Dermis microvascular lymphatic vessel endothelial cell (primary cell): ENCODE measurements around the gene DNAAF5. TPM values are rescaled to one million over a fixed set of nuclear protein-coding genes. Genes with fewer than 3 reads are reported as not detected.
"Not testable (repeated sequence)": the region's sequence is repeated elsewhere in the genome, so short reads cannot be mapped to it uniquely, and the experiment has no call there.

Source experiments
- DNase-seq, 2 donors: peaks; one replicate each; pipeline versions ENCODE4 v3.0.0 to v3.0.0-alpha.2; 2010; ENCODE audit warnings: low read depth in 2 of 2
- total RNA-seq: library from RNA; depleted of rRNA; stranded (reverse); fragments of >200 nt; gene quantifications from 2 replicates; pipeline ENCODE4 v1.2.1, GENCODE V29; 2014

Gene DNAAF5
- total RNA-seq, 1 donor from 2014 or later: 14.4 TPM

DNA sequence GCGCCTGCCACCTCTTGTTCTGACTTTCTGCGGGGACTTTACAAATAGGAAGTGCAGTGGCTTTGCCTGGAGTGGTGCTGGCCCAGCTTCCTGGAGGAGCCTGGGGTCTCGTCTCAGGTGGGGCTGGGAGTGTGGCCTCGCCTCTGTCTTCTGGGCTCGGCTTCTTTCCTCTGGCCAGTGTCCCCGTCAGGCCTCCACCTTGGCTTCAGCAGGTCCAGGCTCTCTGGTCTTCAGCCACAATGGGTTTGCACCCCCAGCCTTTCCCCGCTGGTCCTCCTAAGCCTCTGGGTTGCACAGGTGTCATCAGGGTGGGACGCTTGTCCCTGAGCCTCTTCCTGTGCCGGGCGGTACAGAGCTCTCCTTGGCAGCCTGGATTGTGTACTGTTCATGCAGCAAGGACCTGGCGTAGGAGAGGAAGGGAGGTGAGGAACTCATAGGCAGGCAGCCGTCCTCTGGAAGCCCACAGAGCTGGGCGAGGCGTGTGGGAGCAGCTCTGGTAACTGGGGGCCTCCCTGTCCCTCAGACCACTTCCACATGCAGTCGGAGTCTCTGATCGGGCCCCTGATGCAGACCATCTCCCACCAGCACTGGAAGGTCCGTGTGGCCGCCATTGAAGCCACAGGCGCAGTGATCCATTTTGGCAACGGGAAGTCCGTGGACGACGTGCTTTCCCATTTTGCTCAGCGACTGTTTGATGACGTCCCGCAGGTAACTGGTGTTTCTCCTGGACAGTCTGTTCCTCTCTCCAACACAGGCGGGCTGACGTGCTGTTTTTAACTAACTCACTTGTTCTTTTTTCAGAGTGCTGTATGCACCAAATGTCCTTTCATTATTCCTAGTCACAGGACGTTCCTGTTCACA is 2.9 kb downstream of the DNAAF5 start:
- no peak for DNase-seq

- peak in 1 of 2 donors; percentile 30 for DNase-seq
Measured at GRCh38 chr7:730501-731439, 4.3 kb downstream of the DNAAF5 start.

DNA sequence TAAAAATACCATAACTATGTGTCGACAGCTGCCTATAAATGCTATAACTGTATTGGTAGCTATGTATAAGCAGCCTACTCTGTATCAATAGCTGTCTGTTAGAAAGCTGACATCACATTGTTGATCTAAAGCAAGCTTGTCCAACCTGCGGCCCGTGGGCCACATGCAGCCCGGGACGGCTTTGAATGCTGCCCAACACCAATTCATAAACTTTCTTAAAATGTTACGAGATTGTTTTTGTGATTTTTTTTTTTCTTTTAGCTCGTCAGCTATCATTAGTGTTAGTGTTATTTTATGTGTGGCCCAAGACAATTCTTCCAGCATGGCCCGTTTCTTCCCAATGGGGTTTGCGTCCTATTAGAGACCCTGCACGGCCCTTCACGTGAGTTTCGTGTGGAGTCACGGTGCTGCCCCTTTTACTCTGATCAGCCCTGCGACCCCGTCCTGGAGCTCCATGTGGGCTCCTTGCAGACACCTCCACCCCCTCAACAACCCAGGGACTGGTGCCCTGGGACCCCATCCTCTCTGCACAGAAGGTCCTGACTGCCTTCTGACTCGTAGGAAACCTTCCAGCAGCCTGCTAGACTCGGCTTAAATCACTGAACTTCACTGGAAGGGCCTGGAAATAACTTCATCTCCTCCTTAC is 5.1 kb downstream of the DNAAF5 start:
- no peak for DNase-seq

GRCh38 chr7:732094-732541 is 5.6 kb downstream of the DNAAF5 start:
- DNase-seq: peak; percentile 74 to 79

DNA sequence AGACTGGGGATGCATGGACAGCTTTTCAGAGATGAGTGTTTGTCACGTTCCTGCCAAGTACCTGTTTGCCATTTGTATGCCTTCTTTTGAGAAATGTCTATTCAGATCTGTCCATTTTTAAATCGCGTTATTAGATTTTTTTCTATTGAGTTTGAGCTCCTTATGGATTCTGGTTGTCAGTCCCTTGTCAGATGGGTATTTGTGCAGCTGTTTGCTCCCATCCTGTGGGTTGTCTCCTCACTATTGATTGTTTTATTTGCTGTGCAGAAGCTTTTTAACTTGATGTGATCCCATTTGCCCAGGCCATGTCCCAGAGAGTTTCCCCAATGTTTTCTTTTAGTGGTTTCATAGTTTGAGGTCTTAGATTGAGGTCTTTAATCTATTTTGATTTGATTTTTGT is 6.1 kb downstream of the DNAAF5 start:
- DNase-seq: no peak

GRCh38 chr7:734214-734613 is 7.7 kb downstream of the DNAAF5 start:
- DNase-seq: no peak

- DNase-seq: no peak
Measured at GRCh38 chr7:734808-735207, 8.3 kb downstream of the DNAAF5 start.

DNA sequence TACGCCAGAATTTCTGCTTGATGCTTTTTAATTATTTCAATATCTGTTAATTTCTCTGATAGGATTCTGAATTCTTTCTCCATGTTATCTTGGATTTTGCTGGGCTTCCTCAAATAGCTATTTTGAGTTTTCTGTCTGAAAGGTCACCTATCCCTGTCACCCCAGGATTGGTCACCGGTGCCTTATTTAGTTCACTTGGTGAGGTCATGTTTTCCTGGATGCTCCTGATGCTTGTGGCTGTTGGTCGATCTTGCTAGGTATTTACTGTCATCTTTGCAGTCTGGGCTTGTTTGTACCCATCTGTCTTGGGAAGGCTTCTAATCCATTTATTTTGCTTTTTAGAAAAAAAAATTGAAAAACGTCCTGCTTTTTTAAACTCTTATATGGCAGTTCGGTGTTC is 11.7 kb downstream of the DNAAF5 start:
- no peak for DNase-seq

DNA sequence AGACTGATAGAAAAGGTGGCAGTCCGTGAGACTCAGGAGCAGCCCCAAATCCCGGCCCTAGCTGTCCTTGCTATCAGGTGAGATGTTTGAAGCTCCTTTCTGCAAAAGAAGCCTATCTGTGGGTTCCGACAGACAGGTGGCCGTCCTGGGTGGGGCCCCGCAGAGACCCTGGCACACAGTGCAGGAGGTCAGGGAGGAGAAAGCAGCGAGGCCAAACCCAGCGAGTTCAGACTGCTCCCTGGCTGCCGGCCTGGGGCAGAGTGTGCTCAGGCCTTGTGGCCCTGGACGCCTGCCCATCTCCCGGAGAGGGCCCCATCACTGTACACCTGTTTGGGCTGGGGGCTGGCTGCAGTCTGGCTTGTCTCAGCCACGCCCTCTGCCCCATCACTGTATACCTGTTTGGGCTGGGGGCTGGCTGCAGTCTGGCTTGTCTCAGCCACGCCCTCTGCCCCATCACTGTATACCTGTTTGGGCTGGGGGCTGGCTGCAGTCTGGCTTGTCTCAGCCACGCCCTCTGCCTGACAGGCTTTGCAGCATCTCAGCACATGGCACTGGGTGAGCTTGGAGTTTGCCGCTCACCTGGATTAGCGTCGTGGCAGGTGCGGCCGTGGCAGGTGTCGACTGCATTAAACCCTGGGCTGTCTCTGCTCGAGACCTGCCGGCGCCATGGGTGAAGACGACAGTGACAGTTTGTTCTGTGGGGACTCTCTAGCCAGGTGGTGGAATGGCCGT is 12.4 kb downstream of the DNAAF5 start:
- no peak for DNase-seq

GRCh38 chr7:739455-739982 is 13.0 kb downstream of the DNAAF5 start:
- no peak for DNase-seq

DNA sequence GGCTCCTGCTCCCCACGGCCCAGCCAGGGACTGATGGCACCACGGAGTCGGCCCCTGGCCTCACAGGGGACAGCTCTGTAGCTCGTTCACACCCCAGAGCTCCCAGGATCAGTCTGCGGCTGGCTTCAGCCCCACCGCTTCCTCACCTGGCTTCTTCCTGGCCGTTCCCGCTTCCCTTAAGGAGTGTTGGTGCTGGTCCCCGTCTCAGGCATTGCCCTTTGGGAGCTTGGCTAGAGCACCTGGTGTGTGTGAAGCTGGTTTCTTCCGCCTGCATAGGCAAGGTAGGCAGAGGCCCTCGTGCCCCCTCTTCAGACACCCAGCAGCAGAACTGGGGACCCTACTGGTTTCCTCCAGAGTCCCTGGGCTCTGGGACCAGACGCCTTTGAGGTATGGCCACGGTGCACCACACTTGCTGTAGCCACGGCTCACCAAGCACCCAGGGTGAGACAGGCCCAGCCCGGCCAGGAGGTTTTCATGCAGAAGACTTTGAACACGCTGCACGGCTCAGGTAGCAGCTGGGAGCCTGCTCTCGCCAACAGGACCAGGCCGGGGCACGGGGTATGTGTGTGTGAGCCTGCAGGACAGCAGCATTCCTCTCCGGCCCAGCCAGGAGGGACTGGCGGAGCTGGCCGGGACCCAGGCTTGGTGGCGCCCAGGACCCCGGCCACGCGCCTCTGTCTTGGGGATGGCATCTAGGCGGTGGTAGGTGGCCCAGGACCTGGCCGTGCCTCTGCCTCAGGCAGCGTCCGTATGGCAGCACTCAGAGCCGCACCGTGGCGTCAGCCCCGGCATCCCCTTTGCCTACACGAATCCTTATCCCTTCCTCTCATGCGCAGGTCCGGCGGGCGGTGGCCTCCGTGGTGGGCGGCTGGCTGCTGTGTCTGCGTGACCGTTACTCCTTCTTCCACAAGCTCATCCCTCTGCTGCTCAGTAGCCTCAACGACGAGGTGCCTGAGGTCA is 13.8 kb downstream of the DNAAF5 start:
- DNase-seq: no peak

DNA sequence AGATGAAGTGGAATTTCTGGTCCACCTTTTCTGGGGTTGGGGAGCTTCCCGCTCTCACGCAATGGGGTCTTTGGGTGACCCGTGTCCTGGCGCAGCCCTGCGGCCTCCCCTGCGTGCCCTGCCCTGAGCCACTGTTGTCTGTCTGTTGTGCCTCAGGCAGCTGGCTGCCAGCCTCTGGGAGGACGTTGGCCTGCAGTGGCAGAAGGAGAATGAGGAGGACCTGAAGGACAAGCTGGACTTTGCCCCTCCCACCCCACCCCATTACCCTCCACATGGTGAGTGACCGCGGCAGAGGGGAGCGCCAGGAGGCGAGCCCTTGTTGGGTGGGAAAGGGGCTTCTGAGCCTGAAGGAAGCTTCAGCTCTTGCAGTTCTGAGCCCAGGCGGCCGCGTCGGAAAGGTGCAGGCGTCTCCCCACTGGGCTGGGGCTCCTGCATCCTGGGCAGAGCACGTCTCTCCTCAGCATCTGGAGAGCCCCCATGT is 14.7 kb downstream of the DNAAF5 start:
- no peak for DNase-seq

DNA sequence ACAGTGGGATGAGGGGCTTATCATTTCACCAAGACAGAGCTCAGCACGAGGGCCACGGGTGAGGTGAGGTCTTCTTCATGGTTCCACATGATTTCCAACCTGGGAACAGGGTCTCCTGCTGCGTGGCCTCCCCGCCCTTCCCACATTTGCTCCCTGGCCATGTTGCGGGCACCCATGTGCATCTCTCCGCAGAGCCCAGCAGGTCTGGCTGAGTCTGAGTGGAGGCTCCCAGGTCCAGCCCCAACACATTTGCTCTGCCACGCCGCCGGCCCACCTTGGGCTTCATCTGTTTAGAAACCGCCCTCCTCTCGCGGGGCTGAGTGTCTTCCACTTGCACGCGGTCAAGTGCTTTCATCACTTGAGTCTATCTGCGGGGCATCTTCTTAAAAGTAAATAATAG is 15.4 kb downstream of the DNAAF5 start:
- no peak for DNase-seq

GRCh38 chr7:742791-743190 is 16.3 kb downstream of the DNAAF5 start:
- no peak for DNase-seq

- DNase-seq: peak in 1 of 2 donors; percentile 19
Measured at GRCh38 chr7:743341-744127, 17.0 kb downstream of the DNAAF5 start.

DNA sequence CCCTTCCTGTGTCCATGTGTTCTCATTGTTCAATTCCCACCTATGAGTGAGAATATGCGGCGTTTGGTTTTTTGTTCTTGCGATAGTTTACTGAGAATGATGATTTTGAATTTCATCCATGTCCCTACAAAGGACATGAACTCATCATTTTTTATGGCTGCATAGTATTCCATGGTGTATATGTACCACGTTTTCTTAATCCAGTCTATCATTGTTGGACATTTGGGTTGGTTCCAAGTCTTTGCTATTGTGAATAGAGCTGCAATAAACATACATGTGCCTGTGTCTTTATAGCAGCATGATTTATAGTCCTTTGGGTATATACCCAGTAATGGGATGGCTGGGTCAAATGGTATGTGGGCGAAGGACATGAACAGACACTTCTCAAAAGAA is 17.6 kb downstream of the DNAAF5 start:
- DNase-seq: not testable (repeated sequence)

GRCh38 chr7:744854-745430 is 18.4 kb downstream of the DNAAF5 start:
- no peak for DNase-seq

- DNase-seq: no peak
Measured at GRCh38 chr7:745431-746154, 19.1 kb downstream of the DNAAF5 start.
